GM21367 (cell line): ENCODE results near the gene GORASP2.

Experiments used
- ATAC-seq: cut with Tn5 transposase; IDR thresholded peaks from one replicate; pipeline ENCODE4 v1.9.1; 2021; ENCODE audit not compliant: unreplicated experiment

GORASP2 gene

DNA sequence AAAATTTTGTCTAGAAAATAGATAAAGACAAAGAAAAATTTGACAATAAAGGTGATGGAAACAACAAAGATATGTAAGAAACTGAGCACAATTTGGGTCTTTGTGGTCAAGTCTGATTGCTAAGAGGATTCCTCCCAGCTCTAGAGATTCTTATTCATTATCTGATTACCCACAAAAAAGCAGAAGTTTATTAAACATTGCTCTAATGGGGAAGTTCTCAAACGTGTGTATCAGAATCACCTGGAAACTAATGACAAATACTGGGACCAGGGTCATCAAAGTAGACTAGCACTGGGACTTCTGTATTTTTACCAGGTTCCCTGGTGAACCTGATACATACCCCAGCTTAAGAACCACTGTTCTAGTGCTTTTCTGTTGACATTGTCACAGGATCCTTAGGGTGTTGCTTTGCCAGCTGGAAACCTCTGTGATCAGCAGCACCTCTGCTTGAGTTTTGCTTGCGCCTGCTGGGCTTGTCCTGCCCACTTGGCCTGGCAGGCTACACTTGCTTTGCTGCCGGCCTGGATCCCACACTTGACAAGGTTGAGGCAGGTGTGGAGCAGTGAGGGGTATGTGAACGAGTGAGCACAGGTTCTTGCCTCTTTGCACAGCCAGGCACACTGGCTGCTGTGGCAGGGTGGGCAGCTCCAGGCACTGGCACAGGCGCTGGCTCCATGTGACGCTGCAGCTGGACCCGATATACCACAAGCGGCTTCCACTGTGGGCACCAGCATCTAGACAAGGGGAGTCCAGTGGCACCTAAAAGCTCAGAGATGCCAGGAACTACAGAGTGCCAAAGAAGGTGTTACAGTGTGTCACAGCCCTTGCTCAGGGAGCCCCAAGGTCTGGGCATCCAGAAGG is 6.2 kb upstream of the GORASP2 start:
- ATAC-seq: no peak

DNA sequence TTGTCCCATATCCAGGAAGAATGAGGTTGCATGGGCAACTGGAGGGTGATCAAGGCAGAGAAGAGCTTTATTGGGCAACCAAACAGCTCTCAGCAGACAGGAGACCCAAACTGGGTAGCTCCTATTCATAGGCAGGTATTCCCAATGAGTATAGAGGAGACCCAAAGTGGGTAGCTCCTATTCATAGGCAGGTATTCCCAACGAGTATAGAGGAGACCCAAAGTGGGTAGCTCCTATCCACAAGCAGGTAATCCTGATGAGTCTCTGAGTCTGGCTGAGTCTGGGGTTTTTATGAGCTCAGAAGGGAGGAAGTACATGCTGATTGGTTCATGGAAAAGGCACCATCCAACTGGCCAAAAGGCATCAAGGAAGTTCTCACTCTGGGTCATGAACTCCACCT is 5.3 kb upstream of the GORASP2 start:
- no peak for ATAC-seq

DNA sequence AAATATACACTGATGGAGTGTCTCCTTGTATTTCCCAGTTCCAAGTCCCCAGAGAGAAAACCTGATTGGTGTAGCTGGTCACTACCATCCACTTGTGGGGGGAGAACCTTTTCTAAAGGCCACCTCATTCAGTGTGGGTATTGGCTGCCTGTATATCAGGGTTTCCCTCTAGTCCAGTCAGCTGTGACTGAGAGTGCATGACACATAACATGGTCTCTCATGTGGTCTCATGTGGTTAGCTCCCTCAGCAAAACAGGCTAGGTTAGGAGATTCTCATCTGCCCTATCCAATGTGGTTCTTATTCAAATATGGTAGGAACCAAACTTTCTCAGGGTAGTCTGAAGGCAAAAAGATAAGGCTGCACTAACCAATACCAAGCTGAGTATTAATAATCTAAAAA is 4.1 kb upstream of the GORASP2 start:
- no peak for ATAC-seq

DNA sequence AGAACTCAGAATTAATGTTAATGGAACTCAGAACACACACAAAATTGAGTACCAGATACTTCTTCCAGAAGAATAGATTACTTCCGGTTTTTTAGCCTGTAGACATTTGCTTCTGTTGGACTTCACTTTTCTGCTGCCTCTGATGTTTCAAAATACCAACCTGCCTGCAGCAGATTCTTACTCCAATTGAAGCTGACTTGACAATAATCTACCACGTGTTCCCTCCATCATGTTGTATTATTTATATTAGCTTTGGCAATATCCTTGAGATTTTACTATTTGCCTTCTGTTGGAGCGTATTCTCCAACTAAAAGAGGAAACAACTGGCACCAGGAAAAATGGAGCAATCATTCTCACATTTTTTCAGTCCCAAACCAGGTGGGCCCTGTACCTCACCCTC is 3.1 kb upstream of the GORASP2 start:
- no peak for ATAC-seq

DNA sequence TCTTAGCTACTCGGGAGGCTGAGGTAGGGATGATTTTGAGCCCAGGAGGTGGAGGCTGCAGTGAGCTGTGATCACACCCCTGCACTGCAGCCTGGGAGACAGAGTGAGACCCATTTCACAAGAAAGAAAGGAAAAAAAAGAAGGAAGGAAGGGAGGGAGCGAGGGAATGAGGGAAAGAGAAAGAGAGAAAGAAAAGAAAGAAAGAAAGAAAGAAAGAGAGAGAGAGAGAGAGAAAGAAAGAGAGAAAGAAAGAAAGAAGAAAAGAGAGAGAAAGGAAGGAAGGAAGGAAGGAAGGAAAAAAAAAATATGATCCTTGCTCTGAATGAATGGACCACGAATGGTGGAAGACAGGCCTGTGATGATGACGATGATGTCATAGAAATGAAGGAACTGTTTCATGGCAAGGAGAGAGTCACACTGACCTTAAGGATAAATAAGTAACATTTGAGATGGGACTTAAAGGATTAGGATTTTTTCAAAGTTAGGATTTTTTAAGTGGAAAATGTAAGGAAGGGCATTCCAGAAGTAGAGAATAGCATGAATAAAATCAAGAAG is 2.2 kb upstream of the GORASP2 start:
- ATAC-seq: no peak

DNA sequence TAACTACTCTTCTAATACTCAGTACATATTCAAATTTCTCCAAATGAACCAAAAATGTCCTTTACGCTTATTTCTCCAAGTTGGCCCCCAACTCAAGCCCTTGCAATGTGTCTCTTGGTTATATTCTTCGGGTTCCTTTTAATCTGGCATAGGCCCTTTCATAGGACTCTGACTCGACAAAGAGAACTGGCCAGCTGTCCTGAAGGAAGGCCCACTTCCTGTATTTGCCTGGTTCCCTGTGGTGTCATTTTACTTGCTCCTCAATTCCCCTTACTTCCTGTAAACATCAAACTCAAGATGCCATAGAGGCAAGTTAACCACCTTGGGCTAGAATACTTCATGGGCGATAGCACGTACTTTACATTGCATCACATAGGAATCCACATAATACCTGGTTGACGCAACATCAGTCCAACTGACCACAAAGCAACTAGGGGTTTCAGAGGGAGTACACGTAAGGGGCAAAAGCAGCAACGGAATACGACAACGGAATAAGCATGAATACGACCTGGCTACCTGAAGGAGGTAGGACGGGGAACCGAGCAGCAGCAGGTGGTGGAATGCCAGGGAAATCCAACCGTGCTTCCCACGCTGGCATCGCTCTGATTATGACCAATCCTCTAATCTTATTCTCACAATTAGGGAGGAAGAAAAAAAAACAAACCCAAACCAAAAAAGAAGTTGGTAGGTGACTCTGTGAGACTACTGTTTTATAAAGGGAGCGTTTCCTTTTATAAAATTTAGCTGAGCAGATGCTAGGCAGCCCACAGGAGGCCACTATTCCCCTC is 823 bp upstream of the GORASP2 start:
- no peak for ATAC-seq

DNA sequence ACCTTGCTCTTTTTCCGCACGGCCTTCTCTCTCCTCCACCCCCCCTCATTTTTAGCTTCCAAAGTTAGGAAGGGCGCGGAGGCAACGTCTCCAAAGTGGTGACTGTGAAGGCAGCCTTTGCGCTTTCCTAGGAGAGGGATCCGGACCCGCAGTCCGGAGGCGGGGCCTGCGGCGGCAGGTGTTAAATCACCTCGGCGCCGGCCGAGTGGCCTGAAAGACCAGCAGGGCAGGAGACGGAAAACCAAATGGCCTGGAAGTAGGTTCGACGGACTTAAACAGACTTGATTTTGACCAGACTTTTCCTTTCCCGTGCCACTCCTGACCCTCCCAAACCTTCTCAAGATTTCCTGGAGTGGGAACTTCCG is 615 bp downstream of the GORASP2 start:
- ATAC-seq: peak; percentile 7

DNA sequence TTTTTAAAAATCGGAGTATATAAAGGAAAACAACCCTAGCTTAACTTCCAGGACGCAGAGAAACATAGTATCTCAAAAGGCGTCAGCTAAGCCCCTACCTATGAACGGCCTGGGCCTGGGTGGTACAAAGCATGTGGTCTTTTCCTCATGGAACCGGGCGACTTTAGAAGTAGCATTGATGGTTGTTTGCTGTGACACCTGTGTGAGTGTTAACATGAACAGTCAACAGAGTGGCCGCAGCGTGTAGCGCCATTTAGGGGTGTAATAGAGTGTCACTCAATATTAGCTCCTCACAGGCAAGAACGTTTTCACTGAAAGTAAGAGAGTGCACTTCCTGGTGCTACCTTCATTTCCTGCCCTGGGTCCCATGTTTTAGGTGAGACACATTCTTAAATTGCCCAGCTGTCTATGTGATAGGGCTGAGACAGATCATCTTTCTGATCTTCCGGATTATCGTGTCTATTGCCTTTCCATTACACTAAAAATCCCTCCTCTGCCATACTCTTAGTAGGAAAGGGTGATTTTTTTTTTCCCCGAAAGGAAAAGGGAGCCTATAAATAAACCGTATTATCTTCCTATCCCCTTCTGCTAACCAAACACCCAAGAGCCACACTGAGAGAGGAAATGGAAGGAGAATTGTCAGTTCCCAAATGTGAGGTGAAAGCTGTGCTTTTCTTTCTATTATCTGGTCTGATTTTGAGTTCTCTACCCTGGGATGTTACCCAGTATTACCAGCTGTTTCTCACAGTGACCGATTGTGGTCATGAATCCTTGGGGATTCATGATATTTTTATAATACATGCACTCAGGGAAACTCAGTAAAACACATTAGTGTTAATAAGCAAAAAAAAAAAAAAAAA is 1.3 kb downstream of the GORASP2 start:
- no peak for ATAC-seq

DNA sequence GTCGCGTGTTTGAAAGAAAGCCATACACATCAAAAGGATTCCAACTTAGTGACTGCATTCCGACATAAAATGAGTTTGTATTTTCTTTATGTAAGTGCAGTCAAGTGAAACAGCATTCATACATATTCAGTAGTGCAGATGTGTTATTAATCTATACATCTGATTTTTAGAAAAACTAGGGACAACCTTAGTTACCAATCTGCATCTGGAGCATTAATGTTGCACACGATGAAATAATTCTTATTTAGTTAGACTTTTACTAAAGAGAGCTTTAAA is 1.9 kb downstream of the GORASP2 start:
- ATAC-seq: no peak

DNA sequence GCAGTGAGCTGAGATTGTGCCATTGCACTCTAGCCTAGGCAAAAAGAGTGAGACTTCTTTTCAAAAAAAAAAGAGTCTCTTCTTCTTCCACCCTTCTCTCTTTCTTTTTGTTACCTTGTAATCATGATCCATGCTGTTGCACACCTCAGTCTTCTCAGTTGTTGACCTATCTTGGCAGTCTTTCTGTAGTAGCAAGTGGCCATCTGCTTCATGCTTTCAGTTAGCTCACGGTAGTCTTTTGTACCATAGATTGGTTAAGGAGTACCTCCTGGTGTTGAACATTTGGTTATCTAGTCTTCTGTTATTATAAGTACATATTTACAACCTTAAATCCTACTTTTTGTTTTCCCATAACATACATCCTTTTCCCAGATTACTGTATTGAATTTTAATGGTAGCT is 3.1 kb downstream of the GORASP2 start:
- no peak for ATAC-seq

DNA sequence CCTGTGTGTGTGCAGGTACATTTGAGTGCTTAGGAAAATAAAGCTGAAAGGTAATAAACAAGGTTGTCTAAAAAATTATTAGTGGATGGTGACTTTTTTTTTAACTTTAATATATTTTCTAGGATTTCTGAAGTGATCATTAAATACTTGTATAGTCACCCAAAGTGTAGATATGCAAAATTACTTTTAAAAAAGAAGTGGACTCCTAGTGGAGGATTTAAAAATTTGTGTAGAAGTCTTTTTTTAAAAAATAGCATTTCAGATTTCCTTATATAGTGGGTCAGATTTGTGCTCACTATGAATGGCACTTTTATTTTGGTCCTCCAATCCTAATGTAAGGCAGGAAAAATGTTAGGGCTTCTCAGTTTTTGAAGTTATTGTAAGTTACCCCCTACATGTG is 3.9 kb downstream of the GORASP2 start:
- no peak for ATAC-seq

DNA sequence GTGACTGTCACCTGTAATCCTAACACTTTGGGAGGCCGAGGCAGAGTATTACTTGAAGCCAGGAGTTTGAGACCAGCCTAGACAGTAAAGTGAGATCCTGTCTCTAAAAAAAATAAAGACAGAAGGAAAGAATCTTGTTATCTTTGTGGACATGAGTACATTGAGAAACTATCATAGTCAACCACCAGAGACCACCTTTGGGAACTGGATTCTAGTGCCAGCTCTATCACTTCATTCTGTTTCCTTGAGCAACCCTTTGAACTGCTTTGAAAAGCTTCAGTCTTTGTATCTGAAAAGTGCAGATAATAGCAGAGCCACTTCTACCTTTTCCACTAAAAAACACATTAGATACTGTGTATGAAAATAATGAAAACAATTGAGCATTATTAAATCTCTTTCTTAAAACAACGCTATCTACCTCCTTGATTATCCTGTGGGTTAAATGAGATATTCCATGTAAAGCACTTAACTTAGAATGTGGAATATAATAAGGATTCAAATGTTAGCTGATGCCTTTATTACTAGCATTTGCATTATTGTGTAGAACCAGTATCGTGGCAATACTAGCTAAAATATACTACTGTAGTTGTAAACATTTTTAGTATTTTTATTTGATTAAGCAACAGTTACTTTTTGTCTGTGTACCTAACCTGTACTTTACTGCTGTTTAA is 8.8 kb downstream of the GORASP2 start:
- ATAC-seq: no peak

DNA sequence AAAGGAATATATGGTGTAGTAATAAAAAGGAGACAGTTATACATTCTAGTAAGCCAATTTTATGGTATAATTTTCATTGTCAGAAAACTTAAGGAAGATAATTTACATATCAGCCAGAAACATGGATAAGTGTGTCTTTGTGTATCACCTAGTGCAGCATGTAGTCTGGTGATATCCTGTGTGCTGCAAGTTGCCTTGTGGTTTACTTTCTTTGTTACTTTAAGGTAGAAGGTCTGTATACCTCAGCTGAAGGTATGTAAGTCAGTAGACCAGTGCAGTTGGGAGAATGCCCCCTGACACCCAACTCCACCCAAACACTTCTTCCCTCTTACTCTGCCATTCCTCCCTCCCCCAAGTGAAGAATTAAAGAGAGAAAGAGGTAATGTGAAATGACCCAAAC is 11.0 kb downstream of the GORASP2 start:
- ATAC-seq: no peak

DNA sequence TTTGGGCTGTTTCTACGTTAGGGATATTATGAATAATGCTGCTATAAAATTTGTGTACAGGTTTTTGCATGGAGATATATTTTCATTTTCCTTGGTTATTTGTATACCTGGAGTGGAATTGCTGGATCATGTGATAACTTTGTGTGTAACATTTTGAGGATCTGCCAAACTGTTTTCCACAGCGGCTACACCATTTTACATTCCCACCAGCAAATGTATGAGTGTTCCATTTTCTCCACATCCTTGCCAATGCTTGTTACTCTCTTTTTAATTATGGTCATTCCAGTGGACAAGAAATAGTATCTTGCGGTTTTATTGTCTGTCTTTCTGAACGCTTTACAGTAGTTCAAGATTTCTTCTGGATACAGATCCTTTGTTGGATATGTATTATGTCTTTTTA is 13.6 kb downstream of the GORASP2 start:
- no peak for ATAC-seq

DNA sequence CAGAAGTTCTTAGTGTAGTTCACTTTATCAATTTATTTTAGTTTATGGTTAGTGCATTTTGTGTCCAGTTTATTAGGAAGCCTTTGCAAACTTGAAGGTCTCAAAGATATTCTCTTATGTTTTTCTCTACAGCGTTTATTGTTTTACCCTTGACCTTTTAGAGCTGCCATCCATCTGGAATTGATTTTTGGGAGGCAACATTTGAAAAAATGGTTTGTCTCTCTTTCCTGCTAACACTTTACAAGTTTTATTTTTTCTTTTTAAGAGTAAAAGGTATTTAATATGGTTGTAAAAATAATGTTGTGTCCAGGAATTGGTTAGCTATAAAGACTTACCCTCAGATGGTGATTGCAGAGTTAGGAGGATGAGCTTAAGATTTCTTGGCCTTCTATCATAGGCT is 14.0 kb downstream of the GORASP2 start:
- ATAC-seq: no peak

DNA sequence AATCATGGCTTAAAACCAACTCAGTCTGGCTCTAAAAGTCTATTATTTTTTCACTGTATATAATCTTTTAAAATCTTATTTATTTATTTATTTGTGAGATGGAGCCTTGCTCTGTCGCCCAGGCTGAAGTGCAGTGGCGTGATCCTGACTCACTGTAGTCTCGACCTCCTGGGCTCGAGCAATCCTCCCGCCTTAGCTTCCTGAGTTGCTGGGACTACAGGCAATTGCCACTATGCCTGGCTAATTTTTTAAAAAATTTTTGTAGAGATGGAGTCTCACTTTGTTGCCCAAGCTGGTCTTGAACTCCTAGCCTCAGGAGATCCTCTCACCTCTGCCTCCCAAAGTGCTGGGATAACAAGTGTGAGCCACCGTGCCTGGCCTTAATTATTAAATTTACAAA is 14.5 kb downstream of the GORASP2 start:
- no peak for ATAC-seq

DNA sequence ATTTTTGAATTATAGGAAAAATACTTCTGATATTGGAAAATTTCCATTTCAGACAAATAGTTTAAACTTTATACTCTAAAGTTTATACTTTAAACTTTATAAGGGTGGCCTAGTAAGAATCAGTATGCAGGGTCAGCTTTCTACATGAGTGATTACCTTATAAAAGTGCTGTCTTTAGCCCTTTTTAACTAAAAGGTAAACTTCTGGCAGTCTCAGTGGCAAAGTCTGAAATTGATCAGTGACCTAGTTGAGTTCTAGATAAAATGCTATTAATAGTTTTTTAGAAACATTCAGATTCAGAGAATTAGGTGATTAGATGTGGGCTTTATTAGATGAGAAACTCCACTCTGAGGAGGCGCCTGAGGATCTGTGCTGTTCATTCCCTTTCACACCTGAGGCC is 15.5 kb downstream of the GORASP2 start:
- ATAC-seq: no peak

DNA sequence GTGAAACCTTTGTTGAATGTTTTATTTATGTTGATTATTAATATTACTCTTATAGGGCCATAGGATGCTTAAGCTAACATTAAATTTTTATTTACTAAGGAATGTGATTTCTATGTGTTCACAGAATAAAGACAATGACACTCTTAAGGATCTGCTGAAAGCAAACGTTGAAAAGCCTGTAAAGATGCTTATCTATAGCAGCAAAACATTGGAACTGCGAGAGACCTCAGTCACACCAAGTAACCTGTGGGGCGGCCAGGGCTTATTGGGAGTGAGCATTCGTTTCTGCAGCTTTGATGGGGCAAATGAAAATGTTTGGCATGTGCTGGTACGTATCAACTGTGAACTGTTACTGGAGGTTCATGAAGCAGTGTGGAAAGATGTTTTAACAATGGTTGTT is 20.4 kb downstream of the GORASP2 start:
- no peak for ATAC-seq

DNA sequence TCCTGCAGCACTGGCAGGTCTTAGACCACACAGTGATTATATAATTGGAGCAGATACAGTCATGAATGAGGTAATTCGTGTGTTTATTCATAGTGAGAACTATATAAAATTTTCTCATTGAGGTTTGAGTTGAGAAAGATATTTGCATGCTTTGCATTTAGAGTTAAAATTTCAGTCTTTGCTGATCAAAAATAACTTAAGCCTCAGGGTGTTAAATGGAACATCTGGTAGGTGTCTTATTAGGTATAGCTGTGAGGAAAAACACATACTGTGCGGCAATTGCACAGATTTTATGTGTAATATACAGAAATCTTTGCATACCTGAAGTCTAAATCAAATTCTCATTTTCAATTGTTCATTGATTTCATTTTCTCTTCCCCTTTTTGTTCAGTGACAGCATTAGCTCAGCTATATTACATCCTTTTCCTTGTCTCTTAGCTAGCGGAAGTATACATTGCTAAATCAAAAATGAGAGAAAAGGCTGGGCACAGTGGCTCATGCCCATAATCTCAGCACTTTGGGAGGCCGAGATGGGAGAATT is 21.2 kb downstream of the GORASP2 start:
- ATAC-seq: peak; percentile 78

DNA sequence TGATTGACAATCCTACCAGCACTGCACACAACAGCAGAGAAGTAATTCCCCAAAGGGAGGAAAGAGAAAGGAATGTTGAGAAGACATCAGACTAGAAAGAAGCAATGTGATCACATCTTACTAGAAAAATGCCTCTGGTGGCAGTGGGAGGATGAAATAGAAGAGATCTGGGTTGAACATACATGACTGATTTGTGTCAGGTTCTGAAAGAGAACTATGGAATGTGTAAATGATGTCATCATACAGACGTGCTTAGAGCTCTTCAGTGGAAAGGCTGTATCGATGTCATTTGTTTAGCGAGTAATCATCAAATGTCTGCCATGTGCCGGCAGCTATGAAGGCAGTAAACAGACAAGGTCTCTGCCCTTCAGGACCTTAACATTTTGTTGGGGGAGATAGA is 24.9 kb downstream of the GORASP2 start:
- no peak for ATAC-seq

DNA sequence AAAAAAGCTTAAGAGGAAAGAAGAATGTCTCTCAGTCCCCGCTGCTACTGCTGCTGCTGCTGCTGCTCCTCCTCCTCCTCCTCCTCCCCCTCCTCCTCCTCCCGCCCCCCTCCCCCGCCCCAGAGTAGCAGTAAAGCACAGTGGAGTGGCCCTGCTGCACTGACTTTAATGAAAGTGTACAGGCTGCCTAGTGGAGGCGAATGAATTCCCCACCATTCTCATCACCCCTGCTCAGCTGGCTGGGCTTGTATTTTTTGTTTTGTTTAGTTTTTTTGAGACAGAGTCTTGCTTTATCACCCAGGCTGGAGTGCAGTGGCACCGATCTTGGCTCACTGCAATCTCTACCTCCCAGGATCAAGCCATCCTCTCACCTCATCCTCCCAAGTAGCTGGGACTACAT is 34.3 kb downstream of the GORASP2 start:
- ATAC-seq: no peak
